RCC 7860 (cell line): Measurements from ENCODE around the gene FGD3.

ENCODE experiments used
- DNase-seq: peaks from one replicate; pipeline ENCODE4 v3.0.0-alpha.2; 2015; ENCODE audit warnings: low spot score
- FAIRE-seq: peaks from 2 replicates; lab custom pipeline; 2012; peaks lifted over from hg19 to GRCh38; lab: Jason Lieb, UNC

Gene FGD3

GRCh38 chr9:93064392-93065134 is 117.2 kb downstream of the FGD3 start:
- FAIRE-seq = no peak
- DNase-seq = peak; percentile 47

GRCh38 chr9:93065135-93065720 is 117.9 kb downstream of the FGD3 start:
- FAIRE-seq = no peak
- no peak for DNase-seq

GRCh38 chr9:93066978-93067603 is 119.8 kb downstream of the FGD3 start:
- FAIRE-seq (no peak), DNase-seq (no peak)

- DNase-seq (no peak), FAIRE-seq (no peak)
Measured at GRCh38 chr9:93068956-93069355, 121.6 kb downstream of the FGD3 start.

- FAIRE-seq (no peak), DNase-seq (no peak)
Measured at GRCh38 chr9:93071464-93071863, 124.1 kb downstream of the FGD3 start.

GRCh38 chr9:93072383-93072795 is 125.1 kb downstream of the FGD3 start:
- FAIRE-seq = no peak
- DNase-seq = no peak

GRCh38 chr9:93076101-93076791 is 128.9 kb downstream of the FGD3 start:
- DNase-seq = no peak

GRCh38 chr9:93076792-93077128 is 129.4 kb downstream of the FGD3 start:
- DNase-seq = no peak
- FAIRE-seq = no peak

More at GRCh38 chr9:93076101-93076791, 128.9 kb downstream of the FGD3 start:
- no peak for FAIRE-seq

GRCh38 chr9:93077367-93077766 is 130.0 kb downstream of the FGD3 start:
- FAIRE-seq = no peak
- no peak for DNase-seq

GRCh38 chr9:93077811-93078210 is 130.5 kb downstream of the FGD3 start:
- DNase-seq = no peak
- FAIRE-seq = no peak

- no peak for FAIRE-seq
Measured at GRCh38 chr9:93079371-93079770, 132.0 kb downstream of the FGD3 start.

GRCh38 chr9:93080406-93080805 is 133.1 kb downstream of the FGD3 start:
- DNase-seq (no peak), FAIRE-seq (no peak)

More at GRCh38 chr9:93079371-93079770, 132.0 kb downstream of the FGD3 start:
- no peak for DNase-seq

- FAIRE-seq (no peak), DNase-seq (no peak)
Measured at GRCh38 chr9:93081081-93081529, 133.8 kb downstream of the FGD3 start.

GRCh38 chr9:93081931-93082330 is 134.6 kb downstream of the FGD3 start:
- DNase-seq (no peak), FAIRE-seq (no peak)

- DNase-seq = no peak
- no peak for FAIRE-seq
Measured at GRCh38 chr9:93082841-93083411, 135.6 kb downstream of the FGD3 start.

GRCh38 chr9:93083592-93084470 is 136.5 kb downstream of the FGD3 start:
- FAIRE-seq (no peak), DNase-seq (no peak)

GRCh38 chr9:93084471-93084881 is 137.2 kb downstream of the FGD3 start:
- FAIRE-seq (no peak), DNase-seq (no peak)

GRCh38 chr9:93085676-93086075 is 138.4 kb downstream of the FGD3 start:
- no peak for DNase-seq
- no peak for FAIRE-seq
